ENCODE data around the gene TCFL5.

DNA sequence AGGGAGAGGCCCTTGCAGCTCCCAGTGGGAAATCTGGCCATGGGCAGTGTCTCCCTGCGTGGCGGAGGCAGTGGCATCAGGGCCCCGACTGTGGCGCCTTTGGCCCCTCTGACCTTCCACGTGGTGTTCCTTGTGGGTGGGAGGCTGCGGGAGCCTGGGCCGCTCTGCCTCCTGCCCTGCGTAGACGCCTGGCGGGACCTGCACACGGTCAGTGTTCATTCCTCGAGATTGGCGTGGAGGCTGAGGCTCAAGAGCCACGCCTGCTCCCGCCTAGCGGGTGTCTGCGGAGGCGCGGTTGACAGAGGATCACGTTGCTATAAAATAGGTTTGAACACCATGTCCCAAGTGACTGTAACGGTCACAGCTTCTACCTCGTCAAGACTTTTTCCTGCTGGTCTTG is 30.8 kb downstream of the TCFL5 start:
- TF ChIP-seq, protein P1, sequence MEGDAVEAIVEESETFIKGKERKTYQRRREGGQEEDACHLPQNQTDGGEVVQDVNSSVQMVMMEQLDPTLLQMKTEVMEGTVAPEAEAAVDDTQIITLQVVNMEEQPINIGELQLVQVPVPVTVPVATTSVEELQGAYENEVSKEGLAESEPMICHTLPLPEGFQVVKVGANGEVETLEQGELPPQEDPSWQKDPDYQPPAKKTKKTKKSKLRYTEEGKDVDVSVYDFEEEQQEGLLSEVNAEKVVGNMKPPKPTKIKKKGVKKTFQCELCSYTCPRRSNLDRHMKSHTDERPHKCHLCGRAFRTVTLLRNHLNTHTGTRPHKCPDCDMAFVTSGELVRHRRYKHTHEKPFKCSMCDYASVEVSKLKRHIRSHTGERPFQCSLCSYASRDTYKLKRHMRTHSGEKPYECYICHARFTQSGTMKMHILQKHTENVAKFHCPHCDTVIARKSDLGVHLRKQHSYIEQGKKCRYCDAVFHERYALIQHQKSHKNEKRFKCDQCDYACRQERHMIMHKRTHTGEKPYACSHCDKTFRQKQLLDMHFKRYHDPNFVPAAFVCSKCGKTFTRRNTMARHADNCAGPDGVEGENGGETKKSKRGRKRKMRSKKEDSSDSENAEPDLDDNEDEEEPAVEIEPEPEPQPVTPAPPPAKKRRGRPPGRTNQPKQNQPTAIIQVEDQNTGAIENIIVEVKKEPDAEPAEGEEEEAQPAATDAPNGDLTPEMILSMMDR (IDR thresholded peaks at IDR 0.05), result no peak
- TF ChIP-seq POLR2A (IDR thresholded peaks at IDR 0.05) (no peak), POLR2AphosphoS5 (IDR thresholded peaks at IDR 0.05) (no peak)
